Stimulated activated naive CD4-positive, alpha-beta T cell treated with Interleukin-2 at 50 U/mL for 16 hours (primary cell): ENCODE results near the gene NIPA2.
"Not testable (repeated sequence)": the region's sequence is repeated elsewhere in the genome, so short reads cannot be mapped to it uniquely, and the experiment has no call there.

ENCODE experiments used
- DNase-seq: peaks from one replicate; lab custom pipeline; 2025; lab: John Stamatoyannopoulos, UW

Gene NIPA2

GRCh38 chr15:22838292-22839042 lies at the start of gene NIPA2:
NIPA2 (plus strand) TSS chr15:22838666; CDS start chr15:22851732, 13,066 bp downstream.
- DNase-seq = peak; percentile 98

GRCh38 chr15:22794063-22794462 lies 44.4 kb upstream of the NIPA2 start:
- DNase-seq = no peak

- no peak for DNase-seq
Measured at GRCh38 chr15:22794621-22795167, 43.8 kb upstream of the NIPA2 start.

GRCh38 chr15:22795206-22796063 lies 43.0 kb upstream of the NIPA2 start:
- DNase-seq = no peak

GRCh38 chr15:22796079-22796478 lies 42.4 kb upstream of the NIPA2 start:
- no peak for DNase-seq

- no peak for DNase-seq
Measured at GRCh38 chr15:22799902-22800301, 38.6 kb upstream of the NIPA2 start.

GRCh38 chr15:22803006-22803405 lies 35.5 kb upstream of the NIPA2 start:
- not testable (repeated sequence) for DNase-seq

GRCh38 chr15:22806156-22806555 lies 32.3 kb upstream of the NIPA2 start:
- no peak for DNase-seq

- no peak for DNase-seq
Measured at GRCh38 chr15:22806664-22807063, 31.8 kb upstream of the NIPA2 start.

GRCh38 chr15:22807831-22808230 lies 30.6 kb upstream of the NIPA2 start:
- not testable (repeated sequence) for DNase-seq

- no peak for DNase-seq
Measured at GRCh38 chr15:22808240-22808639, 30.2 kb upstream of the NIPA2 start.

GRCh38 chr15:22808761-22809280 lies 29.6 kb upstream of the NIPA2 start:
- no peak for DNase-seq

GRCh38 chr15:22810033-22810852 lies 28.2 kb upstream of the NIPA2 start:
- DNase-seq = no peak

GRCh38 chr15:22810853-22811338 lies 27.6 kb upstream of the NIPA2 start:
- DNase-seq = no peak

- no peak for DNase-seq
Measured at GRCh38 chr15:22811640-22812039, 26.8 kb upstream of the NIPA2 start.

- no peak for DNase-seq
Measured at GRCh38 chr15:22813844-22814243, 24.6 kb upstream of the NIPA2 start.

- DNase-seq = no peak
Measured at GRCh38 chr15:22815766-22816165, 22.7 kb upstream of the NIPA2 start.

- no peak for DNase-seq
Measured at GRCh38 chr15:22819651-22820050, 18.8 kb upstream of the NIPA2 start.

- no peak for DNase-seq
Measured at GRCh38 chr15:22823495-22824128, 14.9 kb upstream of the NIPA2 start.

GRCh38 chr15:22827125-22827524 lies 11.3 kb upstream of the NIPA2 start:
- DNase-seq = no peak

- no peak for DNase-seq
Measured at GRCh38 chr15:22831473-22831872, 7.0 kb upstream of the NIPA2 start.
